ENCODE measurements around the gene C2orf76.
"Not testable (repeated sequence)": the region's sequence is repeated elsewhere in the genome, so short reads cannot be mapped to it uniquely, and the experiment has no call there.

Gene C2orf76

GRCh38 chr2:119405151-119405550, 38.5 kb upstream of the C2orf76 start:
- ChIA-PET POLR2A (no interaction called here), CTCF (interaction anchor here (0.7 to 10.9 kb wide), 7 partner anchors 9 to 82 kb away, joined by 3 to 105 read pairs (median 4); no protein-coding TSS in a partner anchor)
- no peak for TF ChIP-seq CTCF (IDR thresholded peaks at IDR 0.05; ENCODE audit: control extremely low read depth, extremely low read depth, low read depth, missing control alignments)
- no peak for DNase-seq (ENCODE audit: extremely low spot score)

- CTCF ChIA-PET = interaction anchor here (0.6 to 10.9 kb wide), 2 partner anchors 9 to 75 kb away, joined by 3 to 105 read pairs; no protein-coding TSS in a partner anchor
- POLR2A ChIA-PET; DNase-seq (ENCODE audit: extremely low spot score): not testable (repeated sequence)
These were observed 37.0 kb upstream of the C2orf76 start for GRCh38 chr2:119403618-119404017.

GRCh38 chr2:119402645-119403560, 36.3 kb upstream of the C2orf76 start:
- CTCF ChIA-PET = interaction anchor here (0.6 to 10.9 kb wide), 2 partner anchors 9 to 76 kb away, joined by 3 to 105 read pairs; no protein-coding TSS in a partner anchor
- POLR2A ChIA-PET = no interaction called here
- TF ChIP-seq CTCF (IDR thresholded peaks at IDR 0.05; ENCODE audit: control extremely low read depth, extremely low read depth, low read depth, missing control alignments) = no peak
- DNase-seq (ENCODE audit: extremely low spot score) = no peak

GRCh38 chr2:119402106-119402505, 35.5 kb upstream of the C2orf76 start:
- DNase-seq (ENCODE audit: extremely low spot score) = no peak
- ChIA-PET POLR2A (no interaction called here), CTCF (interaction anchor here (10.9 kb wide), 1 partner anchor 76 kb away, joined by 105 read pairs; no protein-coding TSS in a partner anchor)
- TF ChIP-seq CTCF (IDR thresholded peaks at IDR 0.05; ENCODE audit: control extremely low read depth, extremely low read depth, low read depth, missing control alignments) = no peak

GRCh38 chr2:119397196-119397595, 30.6 kb upstream of the C2orf76 start:
- POLR2A ChIA-PET = no interaction called here

GRCh38 chr2:119393971-119394748, 27.5 kb upstream of the C2orf76 start:
- TF ChIP-seq CTCF (IDR thresholded peaks at IDR 0.05; ENCODE audit: control extremely low read depth, extremely low read depth, low read depth, missing control alignments) = no peak
- CTCF ChIA-PET = no interaction called here

More at GRCh38 chr2:119397196-119397595, 30.6 kb upstream of the C2orf76 start:
- TF ChIP-seq CTCF (IDR thresholded peaks at IDR 0.05; ENCODE audit: control extremely low read depth, extremely low read depth, low read depth, missing control alignments) = no peak
- CTCF ChIA-PET = interaction anchor here (1.2 to 10.9 kb wide), 2 partner anchors 9 to 81 kb away, joined by 3 to 105 read pairs; no protein-coding TSS in a partner anchor
- no peak for DNase-seq (ENCODE audit: extremely low spot score)

More at GRCh38 chr2:119393971-119394748, 27.5 kb upstream of the C2orf76 start:
- POLR2A ChIA-PET = no interaction called here
- DNase-seq (ENCODE audit: extremely low spot score) = no peak

Measured in GM10248 (cell line).